GM21619 (cell line): Measurements from ENCODE around the gene FAM163A.

Source experiments
- ATAC-seq: cut with Tn5 transposase; IDR thresholded peaks from one replicate; pipeline ENCODE4 v1.9.1; 2021; ENCODE audit not compliant: unreplicated experiment

FAM163A gene

DNA sequence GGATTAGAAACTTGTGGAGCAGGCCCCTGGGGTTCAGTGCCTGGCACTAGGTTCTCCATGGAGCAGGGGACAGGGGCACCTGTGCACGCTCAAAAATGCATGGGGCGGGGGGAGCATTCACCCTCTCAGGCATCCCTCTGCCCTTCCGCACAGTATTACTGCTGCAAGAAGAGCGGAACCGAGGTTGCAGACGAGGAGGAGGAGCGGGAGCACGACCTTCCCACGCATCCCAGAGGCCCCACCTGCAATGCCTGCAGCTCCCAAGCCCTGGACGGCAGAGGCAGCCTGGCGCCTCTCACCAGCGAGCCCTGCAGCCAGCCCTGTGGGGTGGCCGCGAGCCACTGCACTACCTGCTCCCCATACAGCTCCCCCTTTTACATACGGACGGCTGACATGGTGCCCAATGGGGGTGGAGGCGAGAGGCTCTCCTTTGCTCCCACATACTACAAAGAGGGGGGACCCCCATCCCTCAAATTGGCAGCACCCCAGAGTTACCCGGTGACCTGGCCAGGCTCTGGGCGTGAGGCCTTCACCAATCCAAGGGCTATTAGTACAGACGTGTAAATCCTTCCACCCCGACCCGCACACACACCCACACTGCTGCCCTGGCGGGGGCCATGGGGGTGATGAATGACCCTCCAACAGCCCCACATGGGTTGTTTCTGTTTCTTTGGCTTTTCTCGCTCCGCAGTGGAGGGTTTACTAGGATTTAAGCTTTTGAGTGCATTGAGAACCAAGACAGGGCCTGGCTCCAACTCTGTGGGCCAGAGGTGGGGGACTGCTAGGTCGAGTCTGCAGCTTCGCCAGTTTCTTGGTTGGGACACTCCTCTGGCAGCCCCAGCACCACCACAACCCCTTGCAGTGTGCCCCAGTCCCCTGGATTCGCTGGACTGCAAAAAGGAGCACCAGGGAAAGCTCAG lies 70.8 kb downstream of the FAM163A start:
- ATAC-seq, result no peak

DNA sequence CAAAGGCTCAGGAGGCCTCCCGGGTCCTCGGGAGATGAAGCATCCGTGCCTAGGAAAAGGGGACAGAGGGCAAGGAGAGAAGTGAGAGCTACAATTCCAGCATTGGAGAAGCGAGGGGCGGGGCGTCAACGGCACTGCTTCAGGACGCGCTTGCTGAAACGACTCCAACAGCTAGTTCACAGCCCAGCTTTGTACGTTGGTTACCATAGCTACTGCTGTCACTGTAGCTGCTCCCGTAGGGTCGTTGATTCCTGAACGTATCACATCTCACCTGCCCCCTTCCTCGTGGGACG lies 71.4 kb downstream of the FAM163A start:
- peak; percentile 40 for ATAC-seq

DNA sequence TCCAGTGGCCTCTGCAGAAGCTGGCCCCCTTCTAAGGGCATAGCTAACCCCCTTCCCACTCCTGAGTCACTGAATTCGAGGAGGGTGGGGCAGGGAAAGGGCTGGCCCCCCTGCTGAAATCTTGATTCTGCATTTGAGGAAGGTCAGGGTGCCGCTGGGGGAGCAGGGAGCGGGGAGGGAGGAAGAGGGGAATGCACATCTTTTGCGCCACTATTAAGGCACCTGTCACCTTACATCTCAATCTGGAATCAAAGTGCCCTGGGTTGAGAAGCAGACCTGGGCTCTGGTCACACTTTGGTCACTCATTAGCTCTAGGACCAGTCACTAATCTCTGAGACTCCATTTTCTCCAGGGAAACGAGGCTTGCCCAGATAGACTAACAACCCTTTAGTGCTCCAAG lies 72.5 kb downstream of the FAM163A start:
- ATAC-seq, result no peak

DNA sequence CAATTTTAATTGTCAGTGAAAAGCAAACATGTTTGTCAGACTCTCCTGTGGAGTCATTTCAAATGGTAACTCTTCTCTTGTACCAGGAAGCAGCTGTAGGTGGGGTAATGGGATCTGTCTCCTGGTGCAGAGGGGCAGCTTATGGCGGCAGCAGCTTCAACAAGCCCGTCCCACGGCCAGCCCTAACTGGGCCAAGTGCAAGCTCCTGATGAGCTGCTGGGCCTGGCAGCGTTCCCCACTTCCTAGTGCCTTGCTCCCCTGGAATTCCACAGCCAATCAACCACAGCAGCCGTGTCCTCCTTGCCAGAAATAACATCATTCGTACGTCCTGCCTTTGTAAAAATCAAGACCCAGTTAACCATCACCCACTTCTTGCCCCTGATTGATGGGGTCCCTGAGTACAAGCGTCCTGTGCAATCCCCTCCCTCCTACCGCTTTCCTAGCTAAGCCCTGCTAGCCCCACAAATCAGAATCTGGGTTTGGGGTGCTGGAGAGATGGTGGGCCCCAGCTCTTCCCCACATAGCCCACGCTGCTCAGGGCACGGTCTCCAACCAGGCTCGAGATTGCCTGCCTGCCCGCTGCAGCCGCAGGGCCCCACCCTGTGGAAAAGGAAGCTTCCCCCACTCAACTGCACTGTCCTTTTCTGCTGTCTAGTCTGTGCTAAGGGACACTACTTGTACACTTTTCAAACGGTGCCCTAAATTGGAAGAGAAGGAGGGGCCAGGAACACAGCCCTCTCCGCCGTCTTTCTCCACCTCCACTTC lies 73.3 kb downstream of the FAM163A start:
- ATAC-seq, result no peak

DNA sequence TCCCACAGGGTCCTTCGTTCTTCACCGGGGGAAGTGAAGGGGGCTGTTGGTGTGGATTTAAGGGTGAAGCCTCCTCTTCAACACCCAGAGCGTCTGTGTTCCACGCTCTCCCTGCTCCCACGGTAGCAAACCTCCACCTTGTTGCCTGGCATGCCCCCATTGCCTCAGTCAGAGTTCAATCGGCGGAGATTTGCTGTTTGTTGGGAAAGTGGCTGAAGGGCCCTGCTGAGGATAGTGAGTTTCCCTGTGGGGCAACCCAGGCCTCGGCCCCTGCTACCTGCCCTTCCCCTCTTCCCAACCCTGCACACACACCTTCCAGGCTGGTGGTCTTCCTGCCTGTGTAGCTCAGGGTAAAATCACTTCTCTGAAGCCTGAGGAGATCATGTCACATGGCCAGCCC lies 74.0 kb downstream of the FAM163A start:
- no peak for ATAC-seq

DNA sequence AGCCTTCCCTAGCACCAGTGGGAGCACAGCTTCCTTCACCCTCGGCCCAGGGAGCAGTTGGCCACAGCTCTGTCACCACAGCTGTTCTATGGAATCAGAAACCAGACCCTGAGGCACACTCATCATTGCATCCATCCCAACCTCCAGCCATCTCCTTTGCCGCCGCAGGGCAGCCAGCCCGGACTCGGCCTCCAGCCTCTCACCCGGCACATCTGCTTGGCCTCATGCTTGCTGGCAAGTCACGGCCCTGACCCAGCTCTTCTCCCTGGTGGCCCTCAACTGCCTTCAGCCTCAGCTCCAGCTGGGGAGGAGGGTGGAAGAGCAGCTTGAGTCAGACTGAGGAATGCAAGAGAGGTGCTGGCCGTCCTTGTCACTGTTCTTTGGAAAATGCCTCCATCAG lies 74.7 kb downstream of the FAM163A start:
- no peak for ATAC-seq

DNA sequence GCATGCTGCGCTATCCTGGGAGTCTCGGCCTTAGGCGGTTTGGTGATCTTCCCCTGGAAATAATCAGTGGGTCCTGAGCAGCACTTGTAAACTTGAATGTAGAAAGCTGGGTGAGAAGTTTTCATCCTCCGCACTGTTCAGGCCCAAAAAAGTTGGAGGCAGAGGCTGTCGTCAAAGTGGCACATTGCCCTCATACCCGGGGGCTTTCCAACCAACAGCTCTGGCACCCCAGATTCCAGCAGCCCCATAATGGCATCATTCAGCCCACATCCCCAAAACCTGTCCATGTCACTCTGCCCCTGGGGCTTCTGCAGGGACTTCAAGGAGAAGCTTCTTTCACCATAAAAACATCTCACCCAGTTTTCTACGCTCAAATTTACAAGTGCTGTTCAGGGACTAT lies 75.2 kb downstream of the FAM163A start:
- no peak for ATAC-seq

DNA sequence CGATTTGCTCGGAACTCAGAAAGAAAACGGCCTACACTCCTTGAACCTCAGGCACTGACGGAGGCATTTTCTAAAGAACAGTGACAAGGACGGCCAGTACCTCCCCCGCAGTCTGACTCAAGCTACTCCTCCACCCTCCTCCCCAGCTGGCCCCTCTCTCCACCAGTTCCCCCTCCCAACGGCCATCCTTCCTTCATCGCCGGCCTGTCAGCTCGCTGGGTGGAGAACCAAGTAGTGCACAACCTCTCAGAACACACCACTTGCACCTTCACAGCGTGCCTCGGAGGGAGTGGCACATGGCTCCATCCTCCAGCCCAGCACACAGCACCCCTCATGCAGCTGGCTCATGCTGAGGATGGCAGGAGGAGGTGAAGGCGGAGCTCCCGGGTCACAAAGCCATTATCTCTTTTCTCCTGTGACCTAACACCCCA lies 75.7 kb downstream of the FAM163A start:
- ATAC-seq, result no peak

DNA sequence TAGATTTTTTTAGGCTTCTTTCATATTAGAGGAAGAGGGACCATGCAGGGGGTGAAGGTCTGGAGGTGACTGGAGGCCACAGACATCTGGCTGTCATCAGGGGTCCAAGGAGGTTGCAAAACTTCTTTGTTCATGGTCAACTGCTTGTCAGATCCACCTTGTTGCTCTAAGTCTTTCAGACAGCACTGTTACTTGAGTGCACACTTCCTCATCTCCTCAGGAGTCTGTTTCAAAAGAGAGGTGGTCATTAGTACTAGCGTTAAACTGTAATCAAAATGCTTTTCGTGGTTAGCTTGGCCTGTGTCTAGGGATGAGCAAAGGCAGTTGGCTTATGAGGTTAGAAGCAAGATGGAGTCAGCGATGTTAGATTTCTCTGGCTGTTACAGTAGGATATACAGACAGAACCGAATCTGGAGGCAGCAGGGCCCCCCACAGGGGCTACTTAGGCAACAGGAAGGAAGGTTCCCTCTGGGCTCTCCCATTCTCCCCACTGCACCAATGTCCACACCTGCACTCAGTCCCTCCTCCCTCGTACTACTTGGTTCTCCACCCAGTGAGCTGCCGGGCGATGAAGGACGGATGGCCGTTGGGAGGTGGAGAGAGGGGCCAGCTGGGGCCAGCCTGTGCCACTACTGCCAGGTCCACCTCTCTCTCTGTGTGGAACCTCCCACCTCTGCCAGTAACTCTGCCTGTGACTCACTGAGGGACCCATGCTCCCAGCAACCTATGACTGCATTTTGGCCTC lies 77.3 kb downstream of the FAM163A start:
- no peak for ATAC-seq

DNA sequence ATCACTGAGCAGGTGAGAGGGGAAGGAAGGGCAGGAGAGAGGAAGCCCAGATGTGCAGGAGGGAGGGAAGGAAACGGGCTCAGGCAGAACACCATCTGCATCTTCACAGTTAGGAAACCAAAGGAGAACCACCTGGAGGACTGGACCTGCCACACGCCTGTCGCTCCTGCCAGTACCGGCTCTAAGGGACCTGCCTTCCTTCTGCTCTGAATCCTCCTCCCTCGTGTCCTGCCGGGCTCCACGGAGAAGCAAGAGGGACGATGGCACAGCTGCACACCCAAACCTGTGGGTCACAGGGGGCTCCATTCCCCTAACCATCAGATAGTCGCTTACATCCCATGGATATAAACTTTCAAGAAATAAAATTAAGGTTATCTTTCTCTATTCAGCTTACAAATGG lies 78.4 kb downstream of the FAM163A start:
- ATAC-seq, result no peak

DNA sequence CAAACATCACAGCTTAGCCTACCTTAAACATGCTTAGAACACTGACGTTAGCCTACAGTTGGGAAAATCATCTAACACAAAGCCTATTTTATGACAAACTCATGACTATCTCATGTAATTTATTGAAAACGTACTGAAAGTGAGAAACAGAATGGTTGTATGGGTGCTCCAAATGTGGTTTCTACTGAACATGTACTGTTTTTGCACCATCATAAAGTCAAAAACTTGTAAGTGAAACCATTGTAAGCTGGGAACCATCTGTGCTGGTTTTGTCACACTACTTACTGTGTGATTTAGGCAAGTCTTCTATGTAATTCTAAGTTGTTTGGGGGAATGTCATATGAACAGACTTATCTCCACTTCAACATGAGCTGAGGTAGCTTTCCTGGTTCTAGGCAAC lies 79.0 kb downstream of the FAM163A start:
- no peak for ATAC-seq

DNA sequence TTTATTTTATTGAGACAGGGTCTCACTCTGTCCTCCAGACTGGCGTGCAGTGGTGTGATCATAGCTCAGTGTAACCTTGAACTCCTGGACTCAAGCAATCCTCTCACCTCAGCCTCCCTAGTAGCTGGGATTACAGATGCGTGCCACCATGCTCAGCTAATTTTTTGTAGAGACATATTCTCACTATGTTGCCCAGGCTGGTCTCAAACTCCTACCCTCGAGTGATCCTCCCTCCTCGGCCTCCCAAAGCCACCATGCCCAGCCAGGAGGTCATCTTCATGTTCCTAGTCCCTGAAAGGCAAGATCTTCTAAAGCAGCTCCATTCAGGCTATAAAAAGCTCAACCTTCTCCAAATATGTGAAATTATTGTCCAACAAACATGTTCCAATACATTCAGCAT lies 80.6 kb downstream of the FAM163A start:
- ATAC-seq, result no peak

DNA sequence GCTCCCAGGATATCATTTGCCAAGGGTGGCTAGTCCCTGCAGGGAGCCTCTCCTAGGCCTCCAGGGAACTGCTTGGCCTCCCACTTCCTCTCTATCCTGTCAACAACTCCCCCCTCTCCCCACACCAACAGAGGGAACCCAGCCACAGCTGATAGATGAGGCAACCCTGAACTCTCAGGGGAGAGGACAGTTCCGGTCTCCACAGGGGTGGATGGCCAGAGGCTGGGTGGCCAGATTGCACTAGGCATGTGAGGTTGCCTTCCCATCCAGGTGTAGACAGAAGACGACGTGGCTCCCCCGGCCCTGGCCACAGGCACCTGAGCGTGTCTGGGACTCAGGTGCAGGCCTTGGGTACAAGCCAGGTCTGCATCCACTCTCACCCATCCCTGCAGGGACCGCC lies 81.2 kb downstream of the FAM163A start:
- ATAC-seq, result no peak

DNA sequence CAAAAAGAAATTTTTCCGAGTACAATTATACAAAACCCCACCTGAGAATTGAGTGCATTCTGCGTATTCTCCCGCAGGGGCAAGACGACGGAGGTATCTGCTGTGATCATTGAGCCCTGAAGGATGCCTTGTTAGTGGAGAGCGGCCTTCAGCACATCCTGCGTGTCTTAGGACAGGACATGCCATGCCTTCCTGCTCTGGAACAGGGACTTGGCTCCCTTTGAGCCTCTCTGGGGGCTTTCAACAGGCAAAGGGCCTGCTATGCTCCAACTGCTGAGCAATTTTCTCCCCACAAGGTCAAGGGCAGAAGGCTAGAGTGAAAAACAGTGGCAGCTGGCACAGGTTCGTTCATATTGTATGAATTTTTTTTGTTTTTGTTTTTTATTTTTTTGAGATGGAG lies 82.1 kb downstream of the FAM163A start:
- no peak for ATAC-seq

DNA sequence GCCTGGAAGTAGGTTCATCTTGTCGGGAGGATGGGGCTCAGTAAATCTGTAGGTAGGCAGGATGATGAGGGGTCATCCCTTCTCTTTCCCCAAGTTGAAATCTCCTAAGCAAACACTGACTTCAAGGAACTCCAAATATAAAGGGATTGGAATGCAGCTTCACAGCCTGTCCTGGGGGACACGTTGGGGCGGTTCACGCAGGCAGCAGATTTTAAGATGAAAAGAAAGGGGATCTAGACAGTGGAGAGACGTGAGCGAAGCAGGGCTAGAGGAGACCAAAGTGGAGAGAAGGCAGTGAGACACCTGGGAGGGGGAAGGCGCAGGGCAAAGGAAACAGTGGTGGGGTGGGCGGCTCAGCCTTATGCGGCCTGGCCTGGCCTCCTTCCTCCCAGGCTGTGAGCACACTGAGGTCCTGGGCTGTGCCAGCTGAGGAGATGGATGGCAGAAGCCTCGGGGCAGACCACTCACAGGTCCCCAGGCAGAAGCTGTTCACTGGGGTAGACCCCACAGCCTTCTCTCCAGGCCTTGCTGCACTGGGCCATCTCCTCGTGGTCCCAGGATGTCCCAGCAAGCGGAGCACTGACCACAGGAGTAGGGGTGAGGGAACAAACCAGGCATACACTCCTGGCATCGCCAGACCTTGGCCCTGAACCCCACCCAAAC lies 82.8 kb downstream of the FAM163A start:
- no peak for ATAC-seq

DNA sequence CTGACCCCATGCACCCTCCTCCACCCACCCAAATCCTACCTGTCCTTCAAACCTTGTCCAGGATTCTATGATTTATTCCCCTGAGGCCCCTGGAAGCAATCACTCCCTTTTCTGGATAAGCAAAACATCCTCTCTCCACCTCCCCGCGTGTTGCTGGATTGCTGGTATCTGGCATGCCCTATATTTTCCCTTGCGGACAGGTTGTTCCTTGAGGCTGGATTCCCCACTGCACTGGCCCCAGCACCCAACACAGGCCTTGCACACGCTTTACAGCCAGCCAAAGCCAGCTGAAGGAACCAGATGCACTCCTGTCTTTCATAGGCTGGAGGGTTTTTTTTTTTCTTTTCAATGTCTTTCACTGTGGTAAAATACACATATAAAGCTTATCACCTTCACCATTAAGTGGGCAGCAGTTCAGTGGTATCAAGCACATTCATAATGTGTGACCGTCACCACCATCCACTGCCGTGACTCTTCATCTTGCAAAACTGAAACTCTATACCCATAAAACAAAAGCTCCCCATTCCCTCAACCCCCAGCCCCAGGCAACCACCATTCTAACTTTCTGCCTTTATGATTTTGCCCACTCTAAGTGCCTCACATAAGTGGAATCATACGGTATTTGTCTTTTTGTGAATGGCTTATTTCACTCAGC lies 83.7 kb downstream of the FAM163A start:
- no peak for ATAC-seq

DNA sequence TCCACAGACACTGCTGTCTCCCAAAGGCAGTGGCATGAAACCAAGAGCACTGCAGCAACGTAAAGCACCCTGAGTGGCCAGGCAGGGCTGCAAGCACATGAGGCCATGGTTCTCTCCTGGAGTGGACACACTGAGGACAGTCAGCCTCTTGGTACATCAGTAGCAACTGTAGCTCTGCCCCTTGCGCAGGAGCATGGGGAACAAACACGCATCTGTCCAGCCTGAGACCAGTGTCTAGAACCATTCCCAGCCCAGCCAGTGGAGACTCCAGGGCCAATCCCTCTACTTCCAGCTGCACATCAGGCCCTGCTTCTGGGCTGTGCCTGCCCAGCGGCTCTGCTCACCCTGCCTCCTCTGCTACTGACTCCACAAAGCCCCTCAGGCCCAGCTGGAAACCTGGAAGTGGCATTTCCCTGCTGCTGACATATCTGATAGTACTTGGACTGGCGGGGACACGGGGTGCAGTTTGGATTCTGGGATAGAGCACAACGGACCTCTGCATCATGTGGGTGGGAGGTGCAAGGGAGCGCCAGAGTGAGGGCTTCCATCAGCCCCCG lies 85.5 kb downstream of the FAM163A start:
- ATAC-seq, result no peak

DNA sequence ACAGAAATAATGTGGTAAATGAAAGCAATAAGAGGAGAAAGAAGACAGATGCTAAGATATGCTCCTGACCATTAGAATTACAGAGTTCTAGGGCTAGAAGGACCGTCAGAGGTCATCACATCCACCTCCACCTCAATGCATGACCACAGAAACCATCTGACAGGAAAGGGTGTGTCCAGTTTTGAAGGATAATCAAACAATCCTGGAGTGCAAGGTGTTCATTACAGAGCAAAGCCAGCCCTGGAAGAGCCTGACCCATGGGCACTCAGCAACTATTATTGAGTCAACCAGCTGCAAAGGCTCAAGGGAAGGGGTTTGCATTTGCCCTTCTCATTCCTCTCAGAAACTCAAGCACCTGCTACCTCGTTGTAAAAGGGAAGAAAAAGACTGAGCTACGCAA lies 88.1 kb downstream of the FAM163A start:
- ATAC-seq, result no peak

DNA sequence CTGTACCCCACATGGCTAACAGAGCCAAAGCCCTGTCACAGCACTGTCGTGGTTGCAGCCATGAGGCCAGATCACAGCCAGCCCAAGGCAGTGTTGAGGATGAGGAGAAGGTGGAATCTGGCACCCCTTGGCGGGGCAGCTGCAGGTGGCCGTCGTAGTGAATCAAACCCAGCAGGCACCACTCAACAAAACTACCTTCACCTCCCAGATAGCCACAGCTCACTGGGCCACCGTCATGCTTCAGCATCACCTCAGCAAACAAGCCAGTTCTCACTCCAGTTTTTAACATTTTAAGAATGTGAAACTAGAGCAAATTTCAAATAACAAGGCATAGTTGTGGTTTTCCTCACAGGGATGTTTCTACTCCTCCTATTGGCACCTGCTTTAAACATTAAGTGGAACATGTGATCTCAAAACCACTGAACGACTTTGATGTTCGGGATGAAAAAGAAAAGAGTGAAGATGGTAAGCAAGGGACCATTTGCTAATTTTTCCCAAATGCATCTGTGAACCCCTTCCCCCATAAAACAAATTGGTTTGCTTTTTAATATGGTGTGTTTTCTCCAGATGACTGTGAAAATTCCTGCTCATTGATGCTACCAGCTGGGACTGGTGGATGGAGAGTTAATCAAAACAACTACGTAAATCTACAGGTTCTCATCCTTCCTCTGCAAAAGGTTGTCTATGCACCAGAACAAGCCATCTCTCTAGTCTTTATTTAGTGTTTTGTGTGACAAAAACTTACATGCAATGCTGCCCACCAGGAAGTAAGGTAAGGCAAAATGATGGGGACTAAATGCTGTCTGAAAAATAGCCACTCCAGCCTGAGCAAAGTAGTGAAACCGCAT lies 89.0 kb downstream of the FAM163A start:
- ATAC-seq, result no peak
